ENCODE data around the gene ERICH6B.

The ERICH6B gene

GRCh38 chr13:45630791-45631190 is 15.3 kb upstream of the ERICH6B start:
- H3K27me3 ChIP-seq = peaks cover 3% of the 10 kb centered on the region; the same call in 1 of the 2 replicates
- no peak for DNase-seq
- TF ChIP-seq CTCF (IDR thresholded peaks at IDR 0.05; ENCODE audit: low read depth, low read length) = no peak
- H3K4me1 ChIP-seq = no peaks in the 10 kb centered on the region; the same call in 1 of the 2 replicates
- no peaks in the 10 kb centered on the region for H3K36me3 ChIP-seq
- H3K9me3 ChIP-seq = no peaks in the 10 kb centered on the region
- H3K4me3 ChIP-seq (ENCODE audit: low read depth, low read length) = no peak overlapping the region

GRCh38 chr13:45629940-45630339 is 14.4 kb upstream of the ERICH6B start:
- Histone ChIP-seq H3K9me3 (no peaks in the 10 kb centered on the region), H3K27me3 (peaks cover 3% of the 10 kb centered on the region; the same call in 1 of the 2 replicates), H3K36me3 (no peaks in the 10 kb centered on the region), H3K4me1 (no peaks in the 10 kb centered on the region; the same call in 1 of the 2 replicates), H3K4me3 (ENCODE audit: low read depth, low read length) (no peak overlapping the region)
- DNase-seq = no peak
- no peak for TF ChIP-seq CTCF (IDR thresholded peaks at IDR 0.05; ENCODE audit: low read depth, low read length)

GRCh38 chr13:45628094-45628493 is 12.6 kb upstream of the ERICH6B start:
- Histone ChIP-seq H3K9me3 (no peaks in the 10 kb centered on the region), H3K4me3 (ENCODE audit: low read depth, low read length) (no peak overlapping the region), H3K36me3 (no peaks in the 10 kb centered on the region), H3K27me3 (peaks cover 3% of the 10 kb centered on the region), H3K4me1 (no peaks in the 10 kb centered on the region; the same call in 1 of the 2 replicates)
- TF ChIP-seq CTCF (IDR thresholded peaks at IDR 0.05; ENCODE audit: low read depth, low read length) = no peak
- DNase-seq = no peak

- Histone ChIP-seq H3K4me3 (ENCODE audit: low read depth, low read length) (no peak overlapping the region), H3K27me3 (peaks cover 3% of the 10 kb centered on the region), H3K36me3 (no peaks in the 10 kb centered on the region), H3K9me3 (no peaks in the 10 kb centered on the region), H3K4me1 (no peaks in the 10 kb centered on the region; the same call in 1 of the 2 replicates)
- no peak for DNase-seq
- TF ChIP-seq CTCF (IDR thresholded peaks at IDR 0.05; ENCODE audit: low read depth, low read length) = no peak
These were observed 12.1 kb upstream of the ERICH6B start for GRCh38 chr13:45627656-45628055.

GRCh38 chr13:45626731-45627374 is 11.3 kb upstream of the ERICH6B start:
- Histone ChIP-seq H3K27me3 (peaks cover 5% of the 10 kb centered on the region), H3K9me3 (no peaks in the 10 kb centered on the region), H3K36me3 (no peaks in the 10 kb centered on the region), H3K4me1 (no peaks in the 10 kb centered on the region; the same call in 1 of the 2 replicates), H3K4me3 (ENCODE audit: low read depth, low read length) (no peak overlapping the region)
- DNase-seq = no peak
- TF ChIP-seq CTCF (IDR thresholded peaks at IDR 0.05; ENCODE audit: low read depth, low read length) = no peak

- no peaks in the 10 kb centered on the region for H3K36me3 ChIP-seq
- no peak for DNase-seq
- H3K4me3 ChIP-seq (ENCODE audit: low read depth, low read length) = no peak overlapping the region
- no peaks in the 10 kb centered on the region for H3K9me3 ChIP-seq
- H3K4me1 ChIP-seq = no peaks in the 10 kb centered on the region; the same call in 1 of the 2 replicates
- peaks cover 10% of the 10 kb centered on the region for H3K27me3 ChIP-seq
- peak; percentile 48 for TF ChIP-seq CTCF (IDR thresholded peaks at IDR 0.05; ENCODE audit: low read depth, low read length)
These were observed 8.1 kb upstream of the ERICH6B start for GRCh38 chr13:45623516-45624090.

All from BE2C (cell line).